GM12801 (cell line): ENCODE measurements around the gene BACE1.

Source experiments
- CTCF ChIP-seq: IDR thresholded peaks from one replicate; pipeline ENCODE4 v1.5.1; 2011; ENCODE audit warnings: control low read depth; ENCODE audit not compliant: insufficient read length; ENCODE audit errors: extremely low read depth

The BACE1 gene

DNA sequence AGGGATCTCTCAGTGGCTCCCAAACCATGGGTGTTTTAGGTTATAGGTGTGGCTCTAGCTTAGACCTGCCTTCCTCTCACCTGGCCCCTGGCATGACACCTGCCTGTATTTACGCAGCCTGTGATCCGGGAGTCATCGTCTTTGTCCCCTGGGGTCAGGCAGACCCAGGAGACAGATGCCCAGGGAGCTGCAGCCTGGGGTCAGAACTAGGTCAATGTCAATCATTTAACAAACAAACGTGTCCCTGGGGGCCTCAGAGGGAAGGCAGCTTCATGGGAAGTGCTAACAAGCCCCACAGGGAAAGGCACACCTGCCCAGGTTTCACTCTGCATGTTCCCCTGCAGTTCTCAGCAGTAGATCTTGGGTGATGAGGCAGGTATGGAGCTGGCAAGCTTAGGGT, 13.0 kb downstream of the BACE1 start:
- no peak for TF ChIP-seq CTCF

DNA sequence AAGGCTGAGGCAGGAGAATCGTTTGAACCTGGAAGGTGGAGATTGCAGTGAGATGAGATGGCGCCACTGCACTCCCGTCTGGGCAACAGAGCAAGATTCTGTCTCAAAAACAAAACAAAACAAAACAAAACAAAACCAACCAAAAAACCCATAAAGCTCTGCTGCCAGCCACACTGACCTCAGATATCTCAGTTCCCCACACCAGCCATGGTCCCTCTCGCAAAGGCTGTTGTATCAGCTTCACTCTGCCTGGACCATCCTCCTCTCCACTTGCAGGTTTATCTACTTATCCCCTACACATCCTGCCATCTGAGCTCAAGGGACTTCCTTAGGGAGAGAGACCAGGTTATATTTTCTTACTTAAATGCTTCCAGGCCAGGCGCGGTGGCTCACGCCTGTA, 13.8 kb downstream of the BACE1 start:
- no peak for TF ChIP-seq CTCF

DNA sequence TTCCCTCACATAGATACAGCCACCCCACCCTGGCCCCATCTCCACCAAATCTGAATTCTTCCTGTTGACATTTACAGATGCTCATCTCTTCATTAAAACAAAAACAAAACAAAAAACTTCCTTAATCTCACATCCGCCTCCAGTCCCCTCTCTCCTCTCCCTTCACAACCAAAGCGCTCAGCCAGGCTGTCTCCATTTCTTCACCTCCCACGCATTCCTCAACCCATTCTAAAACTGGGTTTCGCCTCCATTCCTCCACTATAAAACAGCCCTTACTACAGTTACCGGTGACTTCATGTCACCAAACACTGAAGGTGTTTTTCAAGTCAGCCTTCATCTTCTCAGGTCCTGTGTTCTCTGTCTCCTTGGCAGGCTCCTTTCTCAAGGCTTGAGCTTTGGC, 15.3 kb downstream of the BACE1 start:
- TF ChIP-seq CTCF: no peak

GRCh38 chr11:117300283-117300663, 15.8 kb downstream of the BACE1 start:
- TF ChIP-seq CTCF: no peak

GRCh38 chr11:117299351-117300282, 16.4 kb downstream of the BACE1 start:
- no peak for TF ChIP-seq CTCF

DNA sequence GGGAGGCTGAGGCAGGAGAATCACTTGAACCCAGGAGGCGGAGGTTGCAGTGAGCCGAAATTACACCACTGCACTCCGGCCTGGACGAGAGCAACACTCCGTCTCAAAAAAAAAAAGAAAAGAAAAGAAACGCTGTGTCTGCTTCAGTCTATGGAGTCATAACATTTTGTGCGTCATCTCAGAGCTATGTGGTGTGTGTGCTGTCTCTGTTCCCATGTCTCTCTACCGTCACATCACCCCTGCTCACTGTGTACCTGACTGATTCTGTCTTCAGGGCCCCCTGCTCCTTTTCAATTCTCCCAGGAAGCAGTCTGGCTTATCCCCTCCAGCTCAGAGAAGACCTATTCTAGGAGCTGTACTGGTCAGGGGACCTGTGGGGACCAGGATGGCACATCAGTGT, 17.9 kb downstream of the BACE1 start:
- TF ChIP-seq CTCF: no peak

GRCh38 chr11:117296881-117297280, 19.2 kb downstream of the BACE1 start:
- TF ChIP-seq CTCF: no peak
